ENCODE measurements around the gene RNF135.

Gene RNF135

GRCh38 chr17:30995347-30995746 lies 24.5 kb downstream of the RNF135 start:
- no peaks in the 10 kb centered on the region for H3K36me3 ChIP-seq (replicated peaks; ENCODE audit: insufficient read depth, low read length)
- no peaks in the 10 kb centered on the region for H3K9me2 ChIP-seq (replicated peaks; ENCODE audit: insufficient read depth, low read length)
- H3K4me3 ChIP-seq (ENCODE audit: low read length) = no peak overlapping the region
- no peaks in the 10 kb centered on the region for H3K9me3 ChIP-seq (replicated peaks; ENCODE audit: insufficient read depth, low read length)
- TF ChIP-seq EZH2phosphoT487 (IDR thresholded peaks at IDR 0.05; ENCODE audit: low read length) = no peak
- TF ChIP-seq CTCF (IDR thresholded peaks at IDR 0.05; ENCODE audit: low read length) = no peak
- TF ChIP-seq EZH2 (optimal IDR thresholded peaks at IDR 0.05; ENCODE audit: low read depth, low read length) = no peak
- H3K79me2 ChIP-seq (ENCODE audit: low read length) = no peaks in the 10 kb centered on the region
- H3K27ac ChIP-seq (ENCODE audit: low read length) = no peak overlapping the region
- H3K27me3 ChIP-seq (replicated peaks; ENCODE audit: insufficient read depth, low read length) = no peaks in the 10 kb centered on the region
- H3K9ac ChIP-seq (ENCODE audit: low read length) = no peak overlapping the region
- H4K20me1 ChIP-seq (ENCODE audit: insufficient read depth, low read length) = no peaks in the 10 kb centered on the region
- no peak overlapping the region for H3K4me2 ChIP-seq (ENCODE audit: low read depth, low read length)
- DNase-seq = no peak
- no peaks in the 10 kb centered on the region for H3K4me1 ChIP-seq (ENCODE audit: low read length)
- no peaks in the 10 kb centered on the region for H3F3A ChIP-seq (ENCODE audit: insufficient read depth, low read length)
- no peak overlapping the region for H2AFZ ChIP-seq (ENCODE audit: low read length)

DNA sequence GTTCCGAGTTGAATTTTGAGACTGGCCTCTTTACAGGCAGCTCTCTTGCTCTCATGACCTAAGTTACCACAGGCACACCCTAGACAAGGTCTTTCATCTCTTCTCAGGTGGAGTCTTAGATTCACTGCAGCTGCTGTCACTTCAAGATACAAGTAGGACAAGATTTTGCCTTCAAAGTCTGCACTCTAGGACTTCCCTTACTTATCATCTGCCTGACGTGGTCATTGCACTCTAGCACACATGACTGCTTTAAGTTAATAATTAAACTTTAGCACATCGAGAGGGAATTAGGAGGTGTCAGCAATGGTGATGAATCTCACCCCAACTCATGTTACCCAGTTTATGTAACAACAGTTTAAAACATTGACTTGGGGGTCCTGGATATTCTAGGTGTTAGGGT lies 25.6 kb downstream of the RNF135 start:
- DNase-seq = no peak
- H3K9me3 ChIP-seq (replicated peaks; ENCODE audit: insufficient read depth, low read length) = no peaks in the 10 kb centered on the region
- H3K79me2 ChIP-seq (ENCODE audit: low read length) = no peaks in the 10 kb centered on the region
- no peak overlapping the region for H3K9ac ChIP-seq (ENCODE audit: low read length)
- H3K4me2 ChIP-seq (ENCODE audit: low read depth, low read length) = no peak overlapping the region
- TF ChIP-seq EZH2 (optimal IDR thresholded peaks at IDR 0.05; ENCODE audit: low read depth, low read length) (no peak), EZH2phosphoT487 (IDR thresholded peaks at IDR 0.05; ENCODE audit: low read length) (no peak), CTCF (IDR thresholded peaks at IDR 0.05; ENCODE audit: low read length) (no peak)
- H3K27ac ChIP-seq (ENCODE audit: low read length) = no peak overlapping the region
- no peaks in the 10 kb centered on the region for H4K20me1 ChIP-seq (ENCODE audit: insufficient read depth, low read length)
- H3K27me3 ChIP-seq (replicated peaks; ENCODE audit: insufficient read depth, low read length) = no peaks in the 10 kb centered on the region
- no peaks in the 10 kb centered on the region for H3F3A ChIP-seq (ENCODE audit: insufficient read depth, low read length)
- H2AFZ ChIP-seq (ENCODE audit: low read length) = no peak overlapping the region
- no peaks in the 10 kb centered on the region for H3K4me1 ChIP-seq (ENCODE audit: low read length)
- H3K9me2 ChIP-seq (replicated peaks; ENCODE audit: insufficient read depth, low read length) = no peaks in the 10 kb centered on the region
- H3K4me3 ChIP-seq (ENCODE audit: low read length) = no peak overlapping the region
- no peaks in the 10 kb centered on the region for H3K36me3 ChIP-seq (replicated peaks; ENCODE audit: insufficient read depth, low read length)

GRCh38 chr17:30997270-30997669 lies 26.4 kb downstream of the RNF135 start:
- Histone ChIP-seq H3K27ac (ENCODE audit: low read length) (no peak overlapping the region), H3K36me3 (replicated peaks; ENCODE audit: insufficient read depth, low read length) (no peaks in the 10 kb centered on the region), H3K27me3 (replicated peaks; ENCODE audit: insufficient read depth, low read length) (no peaks in the 10 kb centered on the region), H3F3A (ENCODE audit: insufficient read depth, low read length) (no peaks in the 10 kb centered on the region), H3K4me1 (ENCODE audit: low read length) (no peaks in the 10 kb centered on the region), H3K4me3 (ENCODE audit: low read length) (no peak overlapping the region), H3K9me3 (replicated peaks; ENCODE audit: insufficient read depth, low read length) (no peaks in the 10 kb centered on the region), H3K9ac (ENCODE audit: low read length) (no peak overlapping the region), H3K9me2 (replicated peaks; ENCODE audit: insufficient read depth, low read length) (no peaks in the 10 kb centered on the region), H3K79me2 (ENCODE audit: low read length) (no peaks in the 10 kb centered on the region), H4K20me1 (ENCODE audit: insufficient read depth, low read length) (no peaks in the 10 kb centered on the region), H3K4me2 (ENCODE audit: low read depth, low read length) (no peak overlapping the region), H2AFZ (ENCODE audit: low read length) (no peak overlapping the region)
- DNase-seq = no peak
- TF ChIP-seq EZH2 (optimal IDR thresholded peaks at IDR 0.05; ENCODE audit: low read depth, low read length) = no peak
- TF ChIP-seq CTCF (IDR thresholded peaks at IDR 0.05; ENCODE audit: low read length) = no peak
- no peak for TF ChIP-seq EZH2phosphoT487 (IDR thresholded peaks at IDR 0.05; ENCODE audit: low read length)
